Daoy (cell line): Measurements from ENCODE around the gene RTEL1. TPM values are rescaled to one million over a fixed set of nuclear protein-coding genes. Genes with fewer than 3 reads are reported as not detected.
"Not testable (repeated sequence)": the region's sequence is repeated elsewhere in the genome, so short reads cannot be mapped to it uniquely, and the experiment has no call there.

Experiments used
- DNase-seq: peaks from one replicate; pipeline ENCODE4 v3.0.0-alpha.2; 2015; ENCODE audit warnings: low read depth
- total RNA-seq: library from RNA; depleted of rRNA; stranded (reverse); fragments of >200 nt; shearing (Covaris generic); gene quantifications from 2 replicates; pipeline ENCODE4 v1.2.3, GENCODE V29; 2014

Gene RTEL1
- total RNA-seq, 1 experiment from 2014 or later: 11.4 TPM

- DNase-seq: no peak
Measured at GRCh38 chr20:63708301-63709148, 50.4 kb downstream of the RTEL1 start.

DNA sequence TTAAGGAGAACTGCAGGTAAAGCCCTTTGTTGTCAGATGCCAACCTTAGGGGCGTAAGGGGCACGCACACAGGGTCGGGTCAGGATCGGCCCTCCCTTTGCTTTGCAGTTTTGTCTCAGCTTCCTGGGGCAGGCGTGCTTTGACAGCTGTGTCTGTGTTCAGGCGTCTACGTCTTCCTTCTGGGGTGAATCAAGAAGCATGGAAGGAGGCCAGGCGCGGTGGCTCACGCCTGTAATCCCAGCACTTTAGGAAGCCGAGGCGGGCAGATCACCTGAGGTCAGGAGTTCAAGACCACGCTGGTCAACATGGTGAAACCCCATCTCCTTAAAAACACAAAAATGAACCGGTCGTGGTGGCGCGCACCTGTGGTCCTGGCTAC, 51.0 kb downstream of the RTEL1 start:
- no peak for DNase-seq

DNA sequence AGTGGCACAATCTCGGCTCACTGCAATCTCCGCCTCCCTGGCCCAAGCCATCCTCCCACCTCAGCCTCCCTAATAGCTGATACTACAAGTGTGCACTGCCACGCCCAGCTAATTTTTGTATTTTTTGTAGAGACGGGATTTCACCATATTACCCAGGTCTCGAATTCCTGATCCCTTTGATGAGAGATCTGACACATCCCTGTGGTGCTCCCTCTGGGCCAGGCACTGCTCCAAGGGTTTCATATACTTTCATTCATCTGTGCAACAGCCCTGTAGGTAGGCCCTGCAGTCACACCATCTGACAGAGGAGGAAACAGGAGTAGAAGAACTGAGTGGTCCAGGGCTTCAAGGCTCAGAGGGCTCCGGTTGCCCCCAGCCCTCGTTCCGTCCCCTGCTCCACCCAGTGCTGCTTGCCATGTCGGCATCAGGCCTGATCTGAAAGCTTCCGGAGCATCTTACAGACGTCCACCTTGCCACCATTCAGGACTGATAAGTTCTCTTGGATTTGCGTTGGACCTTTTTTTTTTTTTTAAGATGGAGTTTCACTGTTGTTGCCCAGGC, 53.1 kb downstream of the RTEL1 start:
- no peak for DNase-seq

DNA sequence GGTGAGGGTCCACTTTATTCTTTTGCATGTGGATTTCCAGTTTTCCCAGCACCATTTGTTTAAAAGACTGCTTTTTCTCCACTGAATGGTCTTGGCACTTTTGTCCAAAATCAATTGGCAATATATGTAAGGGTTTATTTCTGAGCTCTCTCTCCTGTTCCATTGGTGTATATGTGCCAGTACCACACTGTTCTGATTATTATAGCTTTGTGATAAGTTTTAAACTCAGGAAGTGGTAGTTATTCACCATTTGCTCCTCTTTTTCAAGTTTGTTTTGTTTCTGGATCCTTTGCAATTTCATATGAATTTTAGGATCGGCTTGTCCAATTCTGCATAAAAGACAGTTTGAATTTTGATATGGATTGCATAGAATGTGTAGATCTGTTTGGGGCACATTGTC, 54.1 kb downstream of the RTEL1 start:
- no peak for DNase-seq

- no peak for DNase-seq
Measured at GRCh38 chr20:63714858-63715257, 56.7 kb downstream of the RTEL1 start.

- no peak for DNase-seq
Measured at GRCh38 chr20:63718996-63719395, 60.9 kb downstream of the RTEL1 start.

DNA sequence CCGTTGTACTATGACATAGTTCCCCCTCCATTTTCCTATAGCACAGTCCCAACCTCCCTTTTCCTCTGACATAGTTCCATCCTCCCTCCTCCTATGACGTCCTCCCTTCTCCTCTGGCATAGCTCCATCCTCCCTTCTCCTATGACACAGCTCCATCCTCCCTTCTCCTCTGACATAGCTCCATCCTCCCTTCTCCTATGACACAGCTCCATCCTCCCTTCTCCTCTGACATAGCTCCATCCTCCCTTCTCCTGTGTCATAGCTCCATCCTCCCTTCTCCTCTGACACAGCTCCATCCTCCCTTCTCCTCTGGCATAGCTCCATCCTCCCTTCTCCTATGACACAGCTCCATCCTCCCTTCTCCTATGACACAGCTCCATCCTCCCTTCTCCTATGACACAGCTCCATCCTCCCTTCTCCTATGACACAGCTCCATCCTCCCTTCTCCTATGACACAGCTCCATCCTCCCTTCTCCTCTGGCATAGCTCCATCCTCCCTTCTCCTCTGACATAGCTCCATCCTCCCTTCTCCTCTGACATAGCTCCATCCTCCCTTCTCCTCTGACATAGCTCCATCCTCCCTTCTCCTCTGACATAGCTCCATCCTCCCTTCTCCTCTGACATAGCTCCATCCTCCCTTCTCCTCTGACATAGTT, 65.0 kb downstream of the RTEL1 start:
- not testable (repeated sequence) for DNase-seq

DNA sequence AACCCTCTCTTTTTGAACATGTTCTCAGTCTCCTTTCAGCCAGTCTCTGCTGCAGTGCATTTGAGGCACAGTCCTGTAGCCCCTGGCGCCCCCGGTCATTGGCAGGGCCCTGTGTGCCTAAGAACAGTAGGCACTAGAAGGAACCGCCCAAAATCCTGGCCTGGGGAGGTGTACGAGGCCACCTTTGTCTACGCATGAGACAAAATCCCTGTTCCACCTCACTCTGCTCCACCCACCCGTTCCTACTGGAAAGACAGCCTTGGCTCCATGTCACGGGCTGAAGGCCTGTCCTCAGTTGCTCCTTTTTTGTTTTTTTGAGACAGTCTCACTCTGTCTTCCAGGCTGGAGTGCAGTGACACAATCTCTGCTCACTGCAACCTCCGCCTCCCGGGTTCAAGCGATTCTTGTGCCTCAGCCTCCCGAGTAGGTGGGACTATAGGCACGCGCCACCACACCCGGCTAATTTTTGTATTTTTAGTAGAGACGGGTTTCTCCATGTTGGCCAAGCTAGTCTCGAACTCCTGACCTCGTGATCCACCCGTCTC, 72.1 kb downstream of the RTEL1 start:
- not testable (repeated sequence) for DNase-seq

DNA sequence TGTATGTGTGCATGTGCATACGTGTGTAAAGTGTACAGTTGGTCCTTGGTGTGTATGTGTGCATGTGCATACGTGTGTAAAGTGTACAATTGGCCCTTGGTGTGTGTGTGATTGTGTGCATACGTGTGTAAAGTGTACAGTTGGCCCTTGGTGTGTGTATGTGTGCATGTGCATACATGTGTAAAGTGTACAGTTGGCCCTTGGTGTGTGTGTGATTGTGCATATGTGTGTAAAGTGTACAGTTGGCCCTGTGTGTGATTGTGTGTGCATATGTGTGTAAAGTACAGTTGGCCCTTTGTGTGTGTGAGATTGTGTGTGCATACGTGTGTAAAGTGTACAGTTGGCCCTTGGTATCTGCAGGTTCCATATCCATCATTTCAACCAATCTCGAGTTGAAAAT, 73.3 kb downstream of the RTEL1 start:
- DNase-seq: no peak

GRCh38 chr20:63732118-63733095, 74.3 kb downstream of the RTEL1 start:
- no peak for DNase-seq

DNA sequence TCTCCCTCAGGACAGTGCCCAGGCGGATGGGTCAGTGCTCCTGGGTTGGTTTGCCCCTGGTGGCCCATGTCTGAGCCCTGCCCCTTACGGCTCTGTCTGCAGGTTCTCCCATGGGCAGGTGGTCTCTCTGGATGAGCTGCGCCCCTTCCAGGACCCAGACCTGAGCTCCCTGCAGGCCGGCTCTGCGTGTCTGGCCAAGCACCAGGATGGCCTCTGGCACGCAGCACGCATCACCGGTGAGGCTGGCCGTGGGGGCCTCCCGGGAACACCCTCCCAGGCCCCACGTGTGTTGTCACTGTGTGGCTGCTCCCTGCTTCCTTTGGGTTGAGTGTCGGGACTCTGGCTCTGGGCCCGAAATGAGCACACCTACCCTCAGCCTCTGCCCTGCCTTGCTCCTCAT, 75.0 kb downstream of the RTEL1 start:
- DNase-seq: no peak

- DNase-seq: no peak
Measured at GRCh38 chr20:63733579-63734081, 75.5 kb downstream of the RTEL1 start.

GRCh38 chr20:63734111-63734945, 76.2 kb downstream of the RTEL1 start:
- no peak for DNase-seq

GRCh38 chr20:63734946-63735858, 77.1 kb downstream of the RTEL1 start:
- DNase-seq: no peak

- no peak for DNase-seq
Measured at GRCh38 chr20:63735859-63736718, 78.0 kb downstream of the RTEL1 start, which contains the start of gene LIME1. Gene LIME1, plus strand, starts transcription at chr20:63736664. Its CDS starts 886 bp downstream, at chr20:63737550.

GRCh38 chr20:63736893-63737694, 79.0 kb downstream of the RTEL1 start:
- no peak for DNase-seq

GRCh38 chr20:63737695-63737944, 79.5 kb downstream of the RTEL1 start:
- DNase-seq: no peak
